ENCODE measurements around the gene LINGO4.

Gene LINGO4

GRCh38 chr1:151813271-151813977 lies 8.2 kb upstream of the LINGO4 start:
- no peak for DNase-seq (ENCODE audit: low read depth)

GRCh38 chr1:151811181-151811580 lies 6.0 kb upstream of the LINGO4 start:
- DNase-seq (ENCODE audit: low read depth), result no peak

GRCh38 chr1:151809985-151810556 lies 4.9 kb upstream of the LINGO4 start:
- no peak for DNase-seq (ENCODE audit: low read depth)

- no peak for DNase-seq (ENCODE audit: low read depth)
These were observed 4.2 kb upstream of the LINGO4 start for GRCh38 chr1:151809290-151809984.

- no peak for DNase-seq (ENCODE audit: low read depth)
These were observed 2.5 kb upstream of the LINGO4 start for GRCh38 chr1:151807766-151808165.

- no peak for DNase-seq (ENCODE audit: low read depth)
These were observed 1.9 kb upstream of the LINGO4 start for GRCh38 chr1:151807131-151807530.

GRCh38 chr1:151806170-151806569 lies 951 bp upstream of the LINGO4 start:
- no peak for DNase-seq (ENCODE audit: low read depth)

- no peak for DNase-seq (ENCODE audit: low read depth)
These were observed 1.3 kb downstream of the LINGO4 start for GRCh38 chr1:151803915-151804314.

- DNase-seq (ENCODE audit: low read depth), result no peak
These were observed 2.1 kb downstream of the LINGO4 start for GRCh38 chr1:151803164-151803563.

- no peak for DNase-seq (ENCODE audit: low read depth)
These were observed 2.8 kb downstream of the LINGO4 start for GRCh38 chr1:151802372-151802771.

- DNase-seq (ENCODE audit: low read depth), result no peak
These were observed 3.4 kb downstream of the LINGO4 start for GRCh38 chr1:151801846-151802245.

GRCh38 chr1:151801310-151801820 lies 3.9 kb downstream of the LINGO4 start:
- no peak for DNase-seq (ENCODE audit: low read depth)

- DNase-seq (ENCODE audit: low read depth), result no peak
These were observed 4.4 kb downstream of the LINGO4 start for GRCh38 chr1:151800830-151801229.

- DNase-seq (ENCODE audit: low read depth), result no peak
These were observed 5.8 kb downstream of the LINGO4 start for GRCh38 chr1:151799179-151800022.

- DNase-seq (ENCODE audit: low read depth), result no peak
These were observed 6.6 kb downstream of the LINGO4 start for GRCh38 chr1:151798571-151798970.

GRCh38 chr1:151790940-151791651 lies 14.1 kb downstream of the LINGO4 start:
- no peak for DNase-seq (ENCODE audit: low read depth)

- peak; percentile 96 for DNase-seq (ENCODE audit: low read depth)
These were observed 14.9 kb downstream of the LINGO4 start, which contains the start of gene TDRKH for GRCh38 chr1:151790071-151790939. Gene TDRKH (minus strand): TSS chr1:151790500. CDS start chr1:151783022, 7,478 bp downstream.

GRCh38 chr1:151787689-151788088 lies 17.5 kb downstream of the LINGO4 start:
- no peak for DNase-seq (ENCODE audit: low read depth)

GRCh38 chr1:151783796-151784195 lies 21.4 kb downstream of the LINGO4 start:
- no peak for DNase-seq (ENCODE audit: low read depth)

GRCh38 chr1:151782741-151783140 lies 22.5 kb downstream of the LINGO4 start:
- no peak for DNase-seq (ENCODE audit: low read depth)

Data from stimulated activated CD8-positive, alpha-beta memory T cell treated with anti-CD3 and anti-CD28 coated beads, Interleukin-12 subunit alpha, Interleukin-12 subunit beta, amount 100 ng/mL, for 1 hour (primary cell).